WI38 (cell line): ENCODE results near the gene SAP30BP.

Source experiments
- H3K4me3 ChIP-seq: 2 replicates; pipeline ENCODE4 v1.5.1; 2011; ENCODE audit warnings: low read depth, mild to moderate bottlenecking, control low read depth, low read length
- TF ChIP-seq, protein P1 (sequence below): IDR thresholded peaks from 2 replicates; pipeline ENCODE4 v1.5.1; 2012; ENCODE audit warnings: low read depth, mild to moderate bottlenecking, control low read depth, low read length

SAP30BP gene

DNA sequence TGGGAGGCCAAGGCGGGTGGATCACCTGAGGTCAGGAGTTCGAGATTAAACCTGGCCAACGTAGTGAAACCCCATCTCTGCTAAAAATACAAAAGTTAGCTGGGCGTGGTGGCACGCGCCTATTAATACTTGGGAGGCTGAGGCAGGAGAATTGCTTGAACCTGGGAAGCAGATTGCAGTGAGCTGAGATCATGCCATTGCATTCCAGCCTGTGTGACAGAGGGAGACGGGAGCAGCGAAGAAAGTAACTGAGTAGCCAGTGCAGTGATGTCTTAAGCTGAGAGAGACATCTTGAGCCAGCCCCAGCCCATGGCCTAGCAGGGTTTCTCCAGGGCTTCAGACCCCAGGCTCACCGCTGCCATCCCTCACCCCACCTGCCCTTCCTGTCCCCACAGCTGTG is 43.8 kb upstream of the SAP30BP start:
- TF ChIP-seq, protein P1, sequence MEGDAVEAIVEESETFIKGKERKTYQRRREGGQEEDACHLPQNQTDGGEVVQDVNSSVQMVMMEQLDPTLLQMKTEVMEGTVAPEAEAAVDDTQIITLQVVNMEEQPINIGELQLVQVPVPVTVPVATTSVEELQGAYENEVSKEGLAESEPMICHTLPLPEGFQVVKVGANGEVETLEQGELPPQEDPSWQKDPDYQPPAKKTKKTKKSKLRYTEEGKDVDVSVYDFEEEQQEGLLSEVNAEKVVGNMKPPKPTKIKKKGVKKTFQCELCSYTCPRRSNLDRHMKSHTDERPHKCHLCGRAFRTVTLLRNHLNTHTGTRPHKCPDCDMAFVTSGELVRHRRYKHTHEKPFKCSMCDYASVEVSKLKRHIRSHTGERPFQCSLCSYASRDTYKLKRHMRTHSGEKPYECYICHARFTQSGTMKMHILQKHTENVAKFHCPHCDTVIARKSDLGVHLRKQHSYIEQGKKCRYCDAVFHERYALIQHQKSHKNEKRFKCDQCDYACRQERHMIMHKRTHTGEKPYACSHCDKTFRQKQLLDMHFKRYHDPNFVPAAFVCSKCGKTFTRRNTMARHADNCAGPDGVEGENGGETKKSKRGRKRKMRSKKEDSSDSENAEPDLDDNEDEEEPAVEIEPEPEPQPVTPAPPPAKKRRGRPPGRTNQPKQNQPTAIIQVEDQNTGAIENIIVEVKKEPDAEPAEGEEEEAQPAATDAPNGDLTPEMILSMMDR: no peak
- H3K4me3 ChIP-seq: no peak overlapping the region

DNA sequence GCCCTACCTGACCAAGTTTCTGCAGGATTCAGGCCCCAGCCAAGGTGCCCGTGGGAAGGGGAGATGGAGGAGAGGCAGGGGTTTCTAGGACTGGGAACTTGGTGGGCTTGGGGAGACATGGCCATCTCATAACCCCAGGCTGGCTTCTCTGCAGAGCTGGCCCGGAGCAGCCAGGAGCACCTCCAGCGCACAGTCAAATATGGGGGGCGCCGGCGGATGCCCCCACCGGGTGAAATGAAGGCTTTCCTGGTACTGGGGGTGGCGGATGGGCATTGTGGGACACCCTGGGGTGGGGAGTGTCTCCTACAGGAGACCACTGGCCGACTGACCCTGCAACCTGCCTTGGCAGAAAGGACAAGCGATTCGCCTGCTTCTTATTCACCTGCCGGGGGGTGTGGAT is 43.1 kb upstream of the SAP30BP start:
- TF ChIP-seq, protein P1: no peak
- no peak overlapping the region for H3K4me3 ChIP-seq

DNA sequence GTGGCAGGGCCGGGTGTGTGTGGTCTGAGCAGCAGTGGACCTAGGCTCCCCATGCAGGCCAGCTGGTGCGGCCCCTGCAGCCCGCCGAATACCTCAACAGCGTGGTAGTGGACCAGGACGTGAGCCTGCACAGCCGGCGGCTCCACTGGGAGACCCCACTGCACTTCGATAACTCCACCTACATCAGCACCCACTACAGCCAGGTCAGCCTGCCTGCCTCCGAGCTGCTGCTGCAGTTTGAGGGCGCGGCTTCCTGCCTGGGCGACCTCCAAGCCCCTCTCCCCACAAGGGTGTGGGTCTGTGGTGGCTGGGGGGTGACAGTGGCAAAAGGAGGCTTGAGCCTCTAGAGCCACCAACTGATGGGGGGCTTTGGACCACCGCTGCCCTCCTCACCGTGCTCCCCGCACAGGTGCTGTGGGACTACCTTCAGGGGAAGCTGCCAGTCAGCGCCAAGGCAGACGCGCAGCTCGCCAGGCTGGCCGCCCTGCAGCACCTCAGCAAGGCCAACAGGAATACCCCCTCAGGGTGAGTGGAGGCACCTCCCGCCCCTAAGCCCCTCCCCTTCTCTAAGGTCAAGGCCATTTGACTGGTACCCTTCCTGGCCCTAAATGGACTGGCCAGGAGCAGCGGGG is 42.3 kb upstream of the SAP30BP start:
- H3K4me3 ChIP-seq: no peak overlapping the region
- TF ChIP-seq, protein P1: no peak

DNA sequence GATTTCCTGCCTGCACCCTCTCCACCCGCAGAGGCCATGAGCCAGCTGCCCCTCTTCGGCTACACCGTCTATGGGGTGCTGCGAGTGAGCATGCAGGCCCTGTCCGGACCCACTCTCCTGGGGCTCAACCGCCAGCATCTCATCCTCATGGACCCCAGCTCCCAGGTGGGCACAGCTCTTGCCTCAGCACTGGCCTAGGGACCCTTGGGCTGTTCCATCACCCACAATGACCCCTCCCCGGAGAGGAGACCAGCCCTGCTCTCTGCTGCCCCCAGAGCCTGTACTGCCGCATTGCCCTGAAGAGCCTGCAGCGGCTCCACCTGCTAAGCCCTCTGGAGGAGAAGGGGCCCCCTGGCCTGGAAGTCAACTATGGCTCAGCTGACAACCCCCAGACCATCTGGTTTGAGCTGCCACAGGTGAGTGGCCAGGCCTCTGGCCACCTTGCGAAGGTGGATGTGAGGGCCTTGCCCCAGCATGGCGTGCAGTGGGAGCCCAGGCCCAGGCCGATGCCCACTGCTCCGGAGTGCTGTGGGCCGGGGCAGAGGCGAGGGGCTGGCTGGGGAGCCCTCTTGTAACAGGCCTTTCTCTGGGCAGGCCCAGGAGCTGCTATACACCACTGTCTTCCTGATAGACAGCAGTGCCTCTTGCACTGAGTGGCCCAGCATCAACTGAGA is 41.2 kb upstream of the SAP30BP start:
- TF ChIP-seq, protein P1: peak; percentile 67
- H3K4me3 ChIP-seq: no peak overlapping the region

DNA sequence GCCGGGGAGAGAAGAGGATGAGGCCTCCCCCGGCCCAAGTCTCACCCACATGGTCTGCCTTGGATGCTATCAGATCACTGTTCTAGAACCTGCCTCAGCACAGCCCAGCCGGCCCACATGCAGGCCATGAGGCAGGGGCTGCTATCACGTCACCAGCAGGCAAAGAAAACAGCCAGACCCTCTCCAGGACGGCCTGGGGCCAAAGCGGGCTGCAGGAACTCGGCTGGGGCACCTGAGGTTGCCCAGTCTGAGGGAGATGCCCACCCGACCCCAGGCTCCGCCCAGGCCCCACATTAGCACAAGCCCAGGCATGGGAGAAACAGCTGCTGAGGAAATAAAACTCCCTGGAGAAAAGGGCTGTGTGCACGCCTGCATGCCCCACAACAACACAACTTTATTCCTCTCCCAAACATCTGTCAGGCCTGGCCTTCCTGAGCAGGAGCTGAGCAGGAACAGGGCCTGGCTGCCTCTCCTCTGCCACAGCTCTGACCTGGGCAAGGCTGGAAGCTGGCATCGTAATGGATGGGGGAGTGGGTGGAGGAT is 40.6 kb upstream of the SAP30BP start:
- TF ChIP-seq, protein P1: no peak
- no peak overlapping the region for H3K4me3 ChIP-seq

DNA sequence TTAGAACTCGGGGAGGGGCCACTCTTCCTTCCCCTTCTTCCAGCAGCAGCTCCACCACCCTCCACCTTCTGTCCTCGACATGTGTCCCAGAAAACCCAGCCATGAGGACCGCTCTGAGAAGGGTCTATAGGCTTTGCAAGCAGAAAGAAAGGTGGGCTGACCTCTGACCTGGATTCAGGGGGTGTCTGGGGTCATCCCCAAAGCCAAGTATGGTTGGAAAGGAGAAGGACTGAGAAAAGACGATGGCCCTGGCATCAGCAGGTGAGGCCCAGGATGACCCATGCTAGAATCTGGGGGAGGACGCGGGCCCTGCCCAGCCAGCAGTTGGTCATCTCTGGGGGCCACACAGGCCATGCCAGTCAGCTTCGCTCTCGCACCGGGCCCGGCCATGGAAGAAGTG is 40.0 kb upstream of the SAP30BP start:
- H3K4me3 ChIP-seq: no peak overlapping the region
- TF ChIP-seq, protein P1: no peak

DNA sequence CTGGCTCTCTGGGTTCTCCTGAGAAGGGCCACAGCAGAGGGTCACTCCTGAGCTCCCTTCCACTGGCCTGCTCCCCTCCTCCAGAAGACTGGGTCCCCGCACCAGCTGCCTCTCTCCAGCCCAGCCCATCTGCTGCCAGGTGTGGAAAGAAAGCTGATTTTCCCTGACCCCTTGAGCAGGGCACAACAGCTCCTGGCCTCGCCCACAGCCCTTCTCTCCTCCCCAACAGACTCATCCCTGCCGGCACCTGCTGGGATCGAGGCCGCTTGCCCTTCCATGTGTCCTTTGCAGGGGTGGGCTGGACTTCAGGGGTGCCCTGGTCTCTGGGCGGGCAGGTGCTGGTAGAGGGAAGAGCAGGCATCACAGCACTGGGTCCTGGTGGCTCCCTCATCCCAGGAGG is 38.7 kb upstream of the SAP30BP start:
- TF ChIP-seq, protein P1: no peak
- H3K4me3 ChIP-seq: no peak overlapping the region
